ENCODE measurements around the gene SEC14L3.

DNA sequence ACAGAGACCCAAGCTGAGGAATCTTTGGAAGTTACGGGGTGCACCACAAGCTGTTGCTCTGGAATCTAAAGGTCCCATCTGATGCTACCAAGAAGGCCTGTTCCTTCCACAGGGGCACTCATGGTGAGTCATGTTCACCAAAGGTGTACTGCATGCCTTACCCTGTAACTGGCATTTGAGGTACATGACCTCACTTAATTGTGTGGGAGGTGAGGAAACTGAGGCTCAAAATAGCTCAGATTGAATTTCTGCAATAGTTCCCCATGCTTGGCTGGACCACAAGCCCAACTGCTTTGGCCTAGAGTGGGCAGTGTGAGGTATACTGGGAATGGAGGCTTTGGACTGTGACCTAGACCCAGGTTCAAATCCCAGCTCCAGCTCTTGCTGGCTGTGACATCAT lies 38.0 kb downstream of the SEC14L3 start:
- TF ChIP-seq, protein P1, sequence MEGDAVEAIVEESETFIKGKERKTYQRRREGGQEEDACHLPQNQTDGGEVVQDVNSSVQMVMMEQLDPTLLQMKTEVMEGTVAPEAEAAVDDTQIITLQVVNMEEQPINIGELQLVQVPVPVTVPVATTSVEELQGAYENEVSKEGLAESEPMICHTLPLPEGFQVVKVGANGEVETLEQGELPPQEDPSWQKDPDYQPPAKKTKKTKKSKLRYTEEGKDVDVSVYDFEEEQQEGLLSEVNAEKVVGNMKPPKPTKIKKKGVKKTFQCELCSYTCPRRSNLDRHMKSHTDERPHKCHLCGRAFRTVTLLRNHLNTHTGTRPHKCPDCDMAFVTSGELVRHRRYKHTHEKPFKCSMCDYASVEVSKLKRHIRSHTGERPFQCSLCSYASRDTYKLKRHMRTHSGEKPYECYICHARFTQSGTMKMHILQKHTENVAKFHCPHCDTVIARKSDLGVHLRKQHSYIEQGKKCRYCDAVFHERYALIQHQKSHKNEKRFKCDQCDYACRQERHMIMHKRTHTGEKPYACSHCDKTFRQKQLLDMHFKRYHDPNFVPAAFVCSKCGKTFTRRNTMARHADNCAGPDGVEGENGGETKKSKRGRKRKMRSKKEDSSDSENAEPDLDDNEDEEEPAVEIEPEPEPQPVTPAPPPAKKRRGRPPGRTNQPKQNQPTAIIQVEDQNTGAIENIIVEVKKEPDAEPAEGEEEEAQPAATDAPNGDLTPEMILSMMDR (conservative IDR thresholded peaks at IDR 0.05; ENCODE audit: low read depth, low read length): no peak
- TF ChIP-seq RCOR1 (IDR thresholded peaks at IDR 0.05; ENCODE audit: insufficient replicate concordance, low read length) (no peak), POLR2A (IDR thresholded peaks at IDR 0.05; ENCODE audit: low read depth, low read length) (no peak), FOS (IDR thresholded peaks at IDR 0.05; ENCODE audit: low read depth, low read length) (no peak), MAZ (IDR thresholded peaks at IDR 0.05; ENCODE audit: borderline replicate concordance, low read depth, low read length) (no peak), MAFK (IDR thresholded peaks at IDR 0.05; ENCODE audit: low read depth, low read length) (no peak), NFE2L2 (IDR thresholded peaks at IDR 0.05; ENCODE audit: low read depth, low read length) (no peak), SMC3 (IDR thresholded peaks at IDR 0.05; ENCODE audit: low read depth, low read length) (no peak), RFX5 (IDR thresholded peaks at IDR 0.05; ENCODE audit: low read depth, low read length) (no peak), RAD21 (IDR thresholded peaks at IDR 0.05; ENCODE audit: low read length) (no peak)
- TF ChIP-seq, protein P2, sequence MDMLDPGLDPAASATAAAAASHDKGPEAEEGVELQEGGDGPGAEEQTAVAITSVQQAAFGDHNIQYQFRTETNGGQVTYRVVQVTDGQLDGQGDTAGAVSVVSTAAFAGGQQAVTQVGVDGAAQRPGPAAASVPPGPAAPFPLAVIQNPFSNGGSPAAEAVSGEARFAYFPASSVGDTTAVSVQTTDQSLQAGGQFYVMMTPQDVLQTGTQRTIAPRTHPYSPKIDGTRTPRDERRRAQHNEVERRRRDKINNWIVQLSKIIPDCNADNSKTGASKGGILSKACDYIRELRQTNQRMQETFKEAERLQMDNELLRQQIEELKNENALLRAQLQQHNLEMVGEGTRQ (IDR thresholded peaks at IDR 0.05; ENCODE audit: low read depth, low read length): no peak
